Measurements from ENCODE around the gene PCDHGA9. TPM values are rescaled to one million over a fixed set of nuclear protein-coding genes. Genes with fewer than 3 reads are reported as not detected.
"Not testable (repeated sequence)": the region's sequence is repeated elsewhere in the genome, so short reads cannot be mapped to it uniquely, and the experiment has no call there.

The PCDHGA9 gene
- total RNA-seq, 2 experiments from 2014 or later = 0.10 TPM; not detected in 1

DNA sequence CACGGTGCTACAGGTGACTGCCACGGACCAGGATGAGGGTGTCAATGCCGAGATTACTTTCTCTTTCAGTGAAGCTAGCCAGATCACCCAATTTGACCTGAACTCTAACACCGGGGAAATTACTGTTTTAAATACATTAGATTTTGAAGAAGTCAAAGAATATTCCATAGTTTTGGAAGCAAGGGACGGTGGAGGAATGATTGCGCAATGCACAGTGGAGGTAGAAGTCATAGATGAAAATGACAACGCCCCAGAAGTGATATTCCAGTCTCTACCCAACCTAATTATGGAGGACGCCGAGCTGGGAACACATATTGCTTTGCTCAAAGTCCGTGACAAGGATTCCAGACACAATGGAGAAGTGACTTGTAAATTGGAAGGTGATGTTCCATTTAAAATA is 13.9 kb upstream of the PCDHGA9 start:
- Mint-ChIP-seq H3K27ac (no peak overlapping the region), H3K9me3 (peaks cover 32% of the 10 kb centered on the region), H3K4me1 (ENCODE audit: low read depth) (no peaks in the 10 kb centered on the region), H3K27me3 (peaks cover 66% of the 10 kb centered on the region), H3K4me3 (no peak overlapping the region), H3K36me3 (peaks cover 29% of the 10 kb centered on the region)
- ChIA-PET POLR2A (no interaction called here), CTCF (no interaction called here)
- intact Hi-C loops (cut with micrococcal nuclease) = no loop called here
- no peak for DNase-seq

DNA sequence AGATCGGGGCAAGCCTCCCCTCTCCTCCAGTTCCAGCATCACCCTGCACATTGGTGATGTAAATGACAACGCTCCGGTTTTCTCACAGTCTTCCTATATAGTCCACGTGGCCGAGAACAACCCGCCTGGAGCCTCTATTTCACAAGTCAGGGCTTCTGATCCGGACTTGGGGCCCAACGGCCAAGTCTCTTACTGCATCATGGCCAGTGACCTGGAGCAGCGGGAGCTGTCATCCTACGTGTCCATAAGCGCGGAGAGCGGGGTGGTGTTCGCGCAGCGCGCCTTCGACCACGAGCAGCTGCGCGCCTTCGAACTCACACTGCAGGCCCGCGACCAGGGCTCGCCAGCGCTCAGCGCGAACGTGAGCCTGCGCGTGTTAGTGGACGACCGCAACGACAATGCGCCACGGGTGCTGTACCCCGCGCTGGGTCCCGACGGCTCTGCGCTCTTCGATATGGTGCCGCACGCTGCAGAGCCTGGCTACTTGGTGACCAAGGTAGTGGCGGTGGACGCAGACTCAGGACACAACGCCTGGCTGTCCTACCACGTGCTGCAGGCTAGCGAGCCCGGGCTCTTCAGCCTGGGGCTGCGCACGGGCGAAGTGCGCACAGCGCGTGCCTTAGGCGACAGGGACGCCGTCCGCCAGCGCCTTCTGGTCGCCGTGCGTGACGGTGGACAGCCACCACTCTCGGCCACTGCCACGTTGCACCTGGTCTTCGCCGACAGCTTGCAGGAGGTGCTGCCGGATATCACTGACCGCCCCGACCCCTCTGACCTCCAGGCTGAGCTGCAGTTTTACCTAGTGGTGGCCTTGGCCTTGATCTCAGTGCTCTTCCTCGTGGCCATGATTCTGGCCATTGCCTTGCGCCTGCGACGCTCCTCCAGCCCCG is 13.2 kb upstream of the PCDHGA9 start:
- POLR2A ChIA-PET = no interaction called here
- no peaks in the 10 kb centered on the region for H3K4me1 Mint-ChIP-seq (ENCODE audit: low read depth)
- peaks cover 65% of the 10 kb centered on the region for H3K27me3 Mint-ChIP-seq
- intact Hi-C loops (cut with micrococcal nuclease) = no loop called here
- DNase-seq = no peak
- CTCF ChIA-PET = no interaction called here
- H3K4me3 Mint-ChIP-seq = no peak overlapping the region
- H3K36me3 Mint-ChIP-seq = peaks cover 32% of the 10 kb centered on the region
- H3K9me3 Mint-ChIP-seq = peaks cover 34% of the 10 kb centered on the region
- no peak overlapping the region for H3K27ac Mint-ChIP-seq

DNA sequence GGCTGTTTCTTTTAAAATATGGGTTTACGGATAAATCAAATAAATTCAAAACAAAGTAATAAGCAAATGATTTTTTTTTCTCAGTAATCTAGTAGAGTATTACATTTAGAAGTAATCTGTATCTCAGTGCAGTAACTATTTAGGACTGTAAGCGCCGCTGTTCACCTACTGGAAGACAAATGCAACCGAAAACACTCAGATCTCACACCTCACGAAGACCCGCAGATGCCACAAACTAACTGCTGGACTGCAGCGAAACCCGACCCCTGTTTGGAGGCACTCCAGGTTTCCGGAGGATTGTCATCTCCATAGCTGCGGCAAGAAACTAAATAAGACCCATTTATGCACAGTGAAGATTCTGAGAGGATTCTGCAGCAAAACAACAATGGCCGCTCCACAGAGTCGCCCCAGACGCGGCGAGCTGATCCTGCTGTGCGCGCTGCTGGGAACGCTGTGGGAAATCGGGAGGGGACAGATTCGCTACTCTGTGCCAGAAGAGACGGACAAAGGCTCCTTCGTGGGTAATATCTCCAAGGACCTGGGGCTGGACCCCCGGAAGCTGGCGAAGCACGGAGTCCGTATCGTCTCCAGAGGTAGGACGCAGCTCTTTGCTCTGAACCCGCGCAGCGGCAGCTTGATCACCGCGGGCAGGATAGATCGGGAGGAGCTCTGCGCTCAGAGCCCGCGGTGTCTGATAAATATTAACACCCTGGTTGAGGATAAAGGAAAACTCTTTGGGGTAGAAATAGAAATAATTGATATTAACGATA is 10.0 kb upstream of the PCDHGA9 start, which contains the start of gene PCDHGA8:
Gene PCDHGA8 (plus strand): TSS at position 205 of the 770 bp plus-strand sequence. CDS start 181 bp downstream, at position 386.
- intact Hi-C loops (cut with micrococcal nuclease) = no loop called here
- Mint-ChIP-seq H3K36me3 (peaks cover 33% of the 10 kb centered on the region), H3K27ac (no peak within 1 kb of the TSS), H3K27me3 (peaks cover 56% of the 10 kb centered on the region), H3K4me1 (ENCODE audit: low read depth) (no peaks in the 10 kb centered on the region), H3K4me3 (no peak within 1 kb of the TSS), H3K9me3 (peaks cover 36% of the 10 kb centered on the region)
- no peak for DNase-seq
- ChIA-PET CTCF (no interaction called here), POLR2A (no interaction called here)

DNA sequence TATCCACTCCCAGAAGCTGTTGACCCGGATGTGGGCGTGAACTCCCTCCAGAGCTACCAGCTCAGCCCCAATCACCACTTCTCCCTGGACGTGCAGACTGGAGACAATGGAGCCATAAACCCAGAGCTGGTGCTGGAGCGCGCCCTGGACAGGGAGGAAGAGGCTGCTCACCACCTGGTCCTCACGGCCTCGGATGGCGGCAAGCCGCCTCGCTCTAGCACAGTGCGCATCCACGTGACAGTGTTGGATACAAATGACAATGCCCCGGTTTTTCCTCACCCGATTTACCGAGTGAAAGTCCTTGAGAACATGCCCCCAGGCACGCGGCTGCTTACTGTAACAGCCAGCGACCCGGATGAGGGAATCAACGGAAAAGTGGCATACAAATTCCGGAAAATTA is 9.3 kb upstream of the PCDHGA9 start:
- H3K4me3 Mint-ChIP-seq = no peak overlapping the region
- H3K27me3 Mint-ChIP-seq = peaks cover 54% of the 10 kb centered on the region
- H3K4me1 Mint-ChIP-seq (ENCODE audit: low read depth) = no peaks in the 10 kb centered on the region
- H3K27ac Mint-ChIP-seq = no peak overlapping the region
- intact Hi-C loops (cut with micrococcal nuclease) = no loop called here
- POLR2A ChIA-PET = no interaction called here
- H3K36me3 Mint-ChIP-seq = peaks cover 32% of the 10 kb centered on the region
- CTCF ChIA-PET = no interaction called here
- no peak for DNase-seq
- H3K9me3 Mint-ChIP-seq = peaks cover 36% of the 10 kb centered on the region

DNA sequence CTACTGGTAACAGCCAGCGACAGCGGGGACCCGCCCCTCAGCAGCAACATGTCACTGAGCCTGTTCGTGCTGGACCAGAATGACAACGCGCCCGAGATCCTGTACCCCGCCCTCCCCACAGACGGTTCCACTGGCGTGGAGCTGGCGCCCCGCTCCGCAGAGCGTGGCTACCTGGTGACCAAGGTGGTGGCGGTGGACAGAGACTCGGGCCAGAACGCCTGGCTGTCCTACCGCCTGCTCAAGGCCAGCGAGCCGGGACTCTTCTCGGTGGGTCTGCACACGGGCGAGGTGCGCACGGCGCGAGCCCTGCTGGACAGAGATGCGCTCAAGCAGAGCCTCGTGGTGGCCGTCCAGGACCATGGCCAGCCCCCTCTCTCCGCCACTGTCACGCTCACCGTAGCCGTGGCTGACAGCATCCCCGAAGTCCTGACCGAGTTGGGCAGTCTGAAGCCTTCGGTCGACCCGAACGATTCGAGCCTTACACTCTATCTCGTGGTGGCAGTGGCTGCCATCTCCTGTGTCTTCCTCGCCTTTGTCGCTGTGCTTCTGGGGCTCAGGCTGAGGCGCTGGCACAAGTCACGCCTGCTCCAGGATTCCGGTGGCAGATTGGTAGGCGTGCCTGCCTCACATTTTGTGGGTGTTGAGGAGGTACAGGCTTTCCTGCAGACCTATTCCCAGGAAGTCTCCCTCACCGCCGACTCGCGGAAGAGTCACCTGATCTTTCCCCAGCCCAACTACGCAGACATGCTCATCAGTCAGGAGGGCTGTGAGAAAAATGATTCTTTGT is 8.0 kb upstream of the PCDHGA9 start:
- H3K4me3 Mint-ChIP-seq; intact Hi-C loops (cut with micrococcal nuclease); DNase-seq; H3K27ac Mint-ChIP-seq; H3K4me1 Mint-ChIP-seq (ENCODE audit: low read depth): not testable (repeated sequence)
- peaks cover 53% of the 10 kb centered on the region for H3K27me3 Mint-ChIP-seq
- ChIA-PET CTCF (interaction anchor here (0.7 kb wide), 1 partner anchor 169 kb away, joined by 4 read pairs; no protein-coding TSS in a partner anchor), POLR2A (interaction anchor here (0.6 kb wide), 1 partner anchor 9 kb away, joined by 3 read pairs; no protein-coding TSS in a partner anchor)
- H3K36me3 Mint-ChIP-seq = peaks cover 34% of the 10 kb centered on the region
- peaks cover 38% of the 10 kb centered on the region for H3K9me3 Mint-ChIP-seq

DNA sequence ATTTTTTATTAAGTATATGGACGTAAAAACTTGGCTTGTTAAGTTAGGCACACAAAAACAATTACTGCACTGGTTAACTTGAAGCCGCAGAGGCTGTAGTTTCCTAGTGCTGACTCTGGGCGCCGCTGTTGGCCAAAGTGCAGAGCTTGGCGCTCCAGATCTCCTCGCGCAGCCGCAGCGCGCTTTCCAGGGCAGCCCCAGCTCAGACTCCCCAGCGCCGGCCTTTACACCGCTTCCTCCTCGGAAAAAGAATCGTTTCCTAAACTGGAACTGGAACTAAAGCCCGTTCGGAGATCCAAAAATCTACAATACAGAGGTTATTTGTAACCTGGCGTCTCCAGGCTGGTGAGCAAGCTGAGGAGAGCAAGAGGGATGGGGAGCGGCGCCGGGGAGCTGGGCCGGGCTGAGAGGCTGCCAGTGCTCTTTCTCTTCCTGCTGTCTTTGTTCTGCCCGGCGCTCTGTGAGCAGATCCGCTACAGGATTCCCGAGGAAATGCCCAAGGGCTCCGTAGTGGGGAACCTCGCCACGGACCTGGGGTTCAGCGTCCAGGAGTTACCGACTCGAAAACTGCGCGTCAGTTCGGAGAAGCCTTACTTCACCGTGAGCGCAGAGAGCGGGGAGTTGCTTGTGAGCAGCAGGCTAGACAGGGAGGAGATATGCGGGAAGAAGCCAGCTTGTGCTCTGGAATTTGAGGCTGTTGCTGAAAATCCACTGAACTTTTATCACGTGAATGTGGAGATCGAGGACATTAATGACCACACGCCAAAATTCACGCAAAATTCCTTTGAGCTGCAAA is 4.6 kb upstream of the PCDHGA9 start, which contains the start of gene PCDHGB5:
Gene PCDHGB5 (plus strand): TSS at position 192 of the 796 bp plus-strand sequence. CDS start 181 bp downstream, at position 373.
- H3K4me1 Mint-ChIP-seq (ENCODE audit: low read depth); intact Hi-C loops (cut with micrococcal nuclease); POLR2A ChIA-PET; H3K27ac Mint-ChIP-seq: not testable (repeated sequence)
- CTCF ChIA-PET = interaction anchor here (1.0 to 2.9 kb wide), 11 partner anchors 16 to 166 kb away, joined by 3 to 13 read pairs (median 4); partner anchors contain the start of genes PCDHB15, PCDHGA10, PCDHGA12 and PCDHGB3
- H3K4me3 Mint-ChIP-seq = peak within 1 kb of the TSS; percentile 23
- H3K27me3 Mint-ChIP-seq = peaks cover 50% of the 10 kb centered on the region
- H3K36me3 Mint-ChIP-seq = peaks cover 29% of the 10 kb centered on the region
- peak; percentile 51 for DNase-seq
- peaks cover 34% of the 10 kb centered on the region for H3K9me3 Mint-ChIP-seq

DNA sequence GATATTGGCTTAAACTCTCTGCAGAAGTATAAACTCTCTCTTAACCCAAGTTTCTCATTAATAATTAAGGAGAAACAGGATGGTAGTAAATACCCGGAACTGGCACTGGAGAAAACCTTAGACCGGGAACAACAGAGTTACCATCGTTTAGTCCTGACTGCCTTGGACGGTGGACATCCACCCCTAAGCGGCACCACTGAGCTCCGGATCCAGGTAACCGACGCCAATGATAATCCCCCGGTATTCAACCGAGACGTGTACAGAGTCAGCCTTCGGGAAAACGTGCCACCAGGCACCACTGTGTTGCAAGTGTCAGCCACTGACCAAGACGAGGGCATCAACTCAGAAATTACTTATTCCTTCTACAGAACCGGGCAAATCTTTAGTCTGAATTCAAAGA is 4.0 kb upstream of the PCDHGA9 start:
- no peaks in the 10 kb centered on the region for H3K4me1 Mint-ChIP-seq (ENCODE audit: low read depth)
- H3K36me3 Mint-ChIP-seq = peaks cover 31% of the 10 kb centered on the region
- peaks cover 52% of the 10 kb centered on the region for H3K27me3 Mint-ChIP-seq
- no peak overlapping the region for H3K27ac Mint-ChIP-seq
- intact Hi-C loops (cut with micrococcal nuclease) = no loop called here
- no peak overlapping the region for H3K4me3 Mint-ChIP-seq
- ChIA-PET POLR2A (no interaction called here), CTCF (interaction anchor here (1.4 to 2.9 kb wide), 5 partner anchors 15 to 165 kb away, joined by 3 to 13 read pairs (median 5); partner anchors contain the start of genes PCDHGA10 and TAF7)
- H3K9me3 Mint-ChIP-seq = peaks cover 34% of the 10 kb centered on the region
- DNase-seq = no peak

DNA sequence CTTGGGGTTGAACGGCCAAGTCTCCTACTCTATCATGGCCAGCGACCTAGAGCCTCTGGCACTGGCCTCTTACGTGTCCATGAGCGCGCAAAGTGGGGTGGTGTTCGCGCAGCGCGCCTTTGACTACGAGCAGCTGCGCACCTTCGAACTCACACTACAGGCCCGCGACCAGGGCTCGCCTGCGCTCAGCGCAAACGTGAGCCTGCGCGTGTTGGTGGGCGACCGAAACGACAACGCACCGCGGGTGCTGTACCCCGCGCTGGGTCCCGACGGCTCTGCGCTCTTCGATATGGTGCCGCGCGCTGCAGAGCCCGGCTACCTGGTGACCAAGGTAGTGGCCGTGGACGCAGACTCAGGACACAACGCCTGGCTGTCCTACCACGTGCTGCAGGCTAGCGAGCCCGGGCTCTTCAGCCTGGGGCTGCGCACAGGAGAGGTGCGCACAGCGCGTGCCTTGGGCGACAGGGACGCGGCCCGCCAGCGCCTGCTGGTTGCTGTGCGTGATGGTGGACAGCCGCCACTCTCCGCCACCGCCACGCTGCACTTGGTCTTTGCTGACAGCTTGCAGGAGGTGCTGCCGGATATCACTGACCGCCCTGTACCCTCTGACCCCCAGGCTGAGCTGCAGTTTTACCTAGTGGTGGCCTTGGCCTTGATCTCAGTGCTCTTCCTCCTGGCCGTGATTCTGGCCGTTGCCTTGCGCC is 2.9 kb upstream of the PCDHGA9 start:
- ChIA-PET POLR2A (no interaction called here), CTCF (no interaction called here)
- Mint-ChIP-seq H3K9me3 (peaks cover 30% of the 10 kb centered on the region), H3K27me3 (peaks cover 56% of the 10 kb centered on the region), H3K27ac (no peak overlapping the region), H3K4me3 (no peak overlapping the region), H3K4me1 (ENCODE audit: low read depth) (no peaks in the 10 kb centered on the region), H3K36me3 (peaks cover 30% of the 10 kb centered on the region)
- no peak for DNase-seq
- intact Hi-C loops (cut with micrococcal nuclease) = no loop called here

DNA sequence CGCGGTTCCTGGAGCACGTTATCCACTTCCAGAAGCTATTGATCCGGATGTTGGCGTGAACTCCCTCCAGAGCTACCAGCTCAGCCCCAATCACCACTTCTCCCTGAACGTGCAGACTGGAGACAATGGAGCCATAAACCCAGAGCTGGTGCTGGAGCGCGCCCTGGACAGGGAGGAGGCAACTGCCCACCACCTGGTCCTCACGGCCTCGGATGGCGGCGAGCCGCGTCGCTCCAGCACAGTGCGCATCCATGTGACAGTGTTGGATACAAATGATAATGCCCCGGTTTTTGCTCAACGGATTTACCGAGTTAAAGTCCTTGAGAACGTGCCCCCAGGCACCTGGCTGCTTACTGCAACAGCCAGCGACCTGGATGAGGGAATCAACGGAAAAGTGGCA is 809 bp downstream of the PCDHGA9 start:
- Mint-ChIP-seq H3K4me1 (ENCODE audit: low read depth) (peaks cover 2% of the 10 kb centered on the region), H3K9me3 (peaks cover 33% of the 10 kb centered on the region), H3K36me3 (peaks cover 27% of the 10 kb centered on the region), H3K27me3 (peaks cover 63% of the 10 kb centered on the region), H3K27ac (no peak overlapping the region), H3K4me3 (no peak overlapping the region)
- DNase-seq = no peak
- POLR2A ChIA-PET = interaction anchor here (0.6 kb wide), 1 partner anchor 8 kb away, joined by 3 read pairs; no protein-coding TSS in a partner anchor
- CTCF ChIA-PET = interaction anchor here (1.0 to 1.5 kb wide), 4 partner anchors 10 to 164 kb away, joined by 3 to 7 read pairs (median 4); partner anchors contain the start of gene PCDHGA10
- intact Hi-C loops (cut with micrococcal nuclease) = no loop called here

DNA sequence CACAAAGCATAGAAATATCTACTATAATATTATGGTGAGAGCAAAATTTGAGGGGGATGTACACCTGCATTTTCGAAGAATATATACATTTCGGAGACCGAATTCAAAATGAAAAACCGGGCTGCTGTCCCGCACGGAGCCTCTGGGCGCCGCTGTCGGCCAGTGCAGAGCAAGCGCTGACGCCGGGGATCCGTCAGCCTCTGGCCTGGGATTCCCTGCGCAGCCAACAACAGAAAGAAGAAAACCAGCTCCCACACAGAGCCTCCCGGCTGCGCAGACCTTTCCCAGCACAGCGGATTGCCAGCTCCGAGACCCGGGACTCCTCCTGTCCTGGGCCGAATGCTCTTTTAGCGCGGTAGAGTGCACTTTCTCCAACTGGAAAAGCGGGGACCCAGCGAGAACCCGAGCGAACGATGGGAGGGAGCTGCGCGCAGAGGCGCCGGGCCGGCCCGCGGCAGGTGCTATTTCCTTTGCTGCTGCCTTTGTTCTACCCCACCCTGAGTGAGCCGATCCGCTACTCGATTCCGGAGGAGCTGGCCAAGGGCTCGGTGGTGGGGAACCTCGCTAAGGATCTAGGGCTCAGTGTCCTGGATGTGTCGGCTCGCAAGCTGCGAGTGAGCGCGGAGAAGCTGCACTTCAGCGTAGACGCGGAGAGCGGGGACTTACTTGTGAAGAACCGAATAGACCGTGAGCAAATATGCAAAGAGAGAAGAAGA is 5.4 kb downstream of the PCDHGA9 start, which contains the start of gene PCDHGB6:
Gene PCDHGB6 (plus strand): TSS at position 232 of the 716 bp plus-strand sequence. CDS start 182 bp downstream, at position 414.
- DNase-seq = peak; percentile 53
- H3K4me1 Mint-ChIP-seq (ENCODE audit: low read depth); H3K27ac Mint-ChIP-seq; intact Hi-C loops (cut with micrococcal nuclease); POLR2A ChIA-PET: not testable (repeated sequence)
- Mint-ChIP-seq H3K4me3 (peak within 1 kb of the TSS; percentile 34), H3K27me3 (peaks cover 60% of the 10 kb centered on the region), H3K9me3 (peaks cover 28% of the 10 kb centered on the region), H3K36me3 (peaks cover 22% of the 10 kb centered on the region)
- CTCF ChIA-PET = interaction anchor here (0.7 to 1.4 kb wide), 6 partner anchors 34 to 156 kb away, joined by 3 to 6 read pairs (median 4); partner anchors contain the start of gene PCDHGA6

All from activated CD4-positive, alpha-beta memory T cell treated with anti-CD3 and anti-CD28 coated beads for 36 hours (primary cell).